HG02610 (cell line): ENCODE results near the gene FYCO1.
"Not testable (repeated sequence)": the region's sequence is repeated elsewhere in the genome, so short reads cannot be mapped to it uniquely, and the experiment has no call there.

ENCODE experiments used
- ATAC-seq: cut with Tn5 transposase; IDR thresholded peaks from one replicate; pipeline ENCODE4 v1.9.1; 2021; ENCODE audit warnings: mild to moderate bottlenecking, moderate library complexity; ENCODE audit not compliant: unreplicated experiment

FYCO1 gene

GRCh38 chr3:45995236-45996192 is at the start of gene FYCO1:
FYCO1 (minus strand) TSS chr3:45995824; CDS start chr3:45984910, 10,914 bp downstream.
- ATAC-seq, result peak; percentile 88

GRCh38 chr3:46038916-46039315 is 43.3 kb upstream of the FYCO1 start:
- ATAC-seq, result no peak

- not testable (repeated sequence) for ATAC-seq
Measured at GRCh38 chr3:46038071-46038470, 42.4 kb upstream of the FYCO1 start.

- no peak for ATAC-seq
Measured at GRCh38 chr3:46036191-46036590, 40.6 kb upstream of the FYCO1 start.

- ATAC-seq, result no peak
Measured at GRCh38 chr3:46031747-46032146, 36.1 kb upstream of the FYCO1 start.

- no peak for ATAC-seq
Measured at GRCh38 chr3:46031269-46031668, 35.6 kb upstream of the FYCO1 start.

- ATAC-seq, result no peak
Measured at GRCh38 chr3:46030626-46031025, 35.0 kb upstream of the FYCO1 start.

- no peak for ATAC-seq
Measured at GRCh38 chr3:46029953-46030543, 34.4 kb upstream of the FYCO1 start.

- no peak for ATAC-seq
Measured at GRCh38 chr3:46027736-46028397, 32.2 kb upstream of the FYCO1 start.

GRCh38 chr3:46027021-46027705 is 31.5 kb upstream of the FYCO1 start, which contains the start of gene XCR1:
XCR1 (minus strand) TSS chr3:46027483; CDS start chr3:46021947, 5,536 bp downstream.
- ATAC-seq, result no peak

- no peak for ATAC-seq
Measured at GRCh38 chr3:46025139-46025538, 29.5 kb upstream of the FYCO1 start.

GRCh38 chr3:46024131-46024530 is 28.5 kb upstream of the FYCO1 start:
- no peak for ATAC-seq

- ATAC-seq, result no peak
Measured at GRCh38 chr3:46022909-46023785, 27.5 kb upstream of the FYCO1 start.

- no peak for ATAC-seq
Measured at GRCh38 chr3:46021516-46021915, 25.9 kb upstream of the FYCO1 start.

- ATAC-seq, result no peak
Measured at GRCh38 chr3:46020766-46021510, 25.3 kb upstream of the FYCO1 start.

- ATAC-seq, result no peak
Measured at GRCh38 chr3:46019707-46020106, 24.1 kb upstream of the FYCO1 start.

- no peak for ATAC-seq
Measured at GRCh38 chr3:46017720-46018119, 22.1 kb upstream of the FYCO1 start.

GRCh38 chr3:46013316-46014094 is 17.9 kb upstream of the FYCO1 start:
- no peak for ATAC-seq
